IPS-20b (cell line): Measurements from ENCODE around the gene AP3B1.
"Not testable (repeated sequence)": the region's sequence is repeated elsewhere in the genome, so short reads cannot be mapped to it uniquely, and the experiment has no call there.

Experiments
- H3K27ac ChIP-seq: one replicate; pipeline ENCODE4 v1.5.1; 2013; ENCODE audit warnings: low read length
- H3K27me3 ChIP-seq: 2 replicates; pipeline ENCODE4 v1.6.1; 2013; ENCODE audit warnings: mild to moderate bottlenecking, low read length, inconsistent platforms; ENCODE audit not compliant: insufficient read depth
- H3K36me3 ChIP-seq: 2 replicates; pipeline ENCODE4 v1.6.1; 2013; ENCODE audit warnings: low read depth, mild to moderate bottlenecking, inconsistent platforms, low read length, moderate library complexity; ENCODE audit not compliant: insufficient read depth
- H3K4me1 ChIP-seq: 2 replicates; pipeline ENCODE4 v1.6.1; 2013; ENCODE audit warnings: mild to moderate bottlenecking, control low read depth, inconsistent platforms, low read length, moderate library complexity; ENCODE audit not compliant: insufficient read depth
- H3K4me3 ChIP-seq: 2 replicates; pipeline ENCODE4 v1.5.1; 2013; ENCODE audit warnings: mild to moderate bottlenecking, low read length, inconsistent platforms
- H3K9ac ChIP-seq: 2 replicates; pipeline ENCODE4 v1.6.1; 2013; ENCODE audit warnings: low read depth, mild to moderate bottlenecking, inconsistent platforms, low read length, moderate library complexity
- H3K9me3 ChIP-seq: 2 replicates; pipeline ENCODE4 v1.6.1; 2013; ENCODE audit warnings: mild to moderate bottlenecking, low read depth, low read length, inconsistent platforms; ENCODE audit not compliant: insufficient read depth

The AP3B1 gene

GRCh38 chr5:78211052-78211451, 83.4 kb downstream of the AP3B1 start:
- peaks cover 21% of the 10 kb centered on the region for H3K36me3 ChIP-seq

GRCh38 chr5:78204241-78204640, 90.3 kb downstream of the AP3B1 start:
- H3K36me3 ChIP-seq: peaks cover 31% of the 10 kb centered on the region
- H3K4me1 ChIP-seq: no peaks in the 10 kb centered on the region
- no peak overlapping the region for H3K27ac ChIP-seq
- H3K4me3 ChIP-seq: no peak overlapping the region
- H3K27me3 ChIP-seq: no peaks in the 10 kb centered on the region
- no peak overlapping the region for H3K9ac ChIP-seq
- peaks cover 4% of the 10 kb centered on the region; the same call in 1 of the 2 replicates for H3K9me3 ChIP-seq

More at GRCh38 chr5:78211052-78211451, 83.4 kb downstream of the AP3B1 start:
- Histone ChIP-seq H3K27me3 (no peaks in the 10 kb centered on the region), H3K27ac (no peak overlapping the region), H3K9ac (no peak overlapping the region), H3K4me1 (peaks cover 9% of the 10 kb centered on the region; the same call in 1 of the 2 replicates), H3K4me3 (no peak overlapping the region), H3K9me3 (no peaks in the 10 kb centered on the region)

- peaks cover 31% of the 10 kb centered on the region for H3K36me3 ChIP-seq
- H3K4me1 ChIP-seq: no peaks in the 10 kb centered on the region
- H3K9me3 ChIP-seq: peaks cover 4% of the 10 kb centered on the region; the same call in 1 of the 2 replicates
- H3K9ac ChIP-seq: no peak overlapping the region
- H3K4me3 ChIP-seq: no peak overlapping the region
- no peak overlapping the region for H3K27ac ChIP-seq
- H3K27me3 ChIP-seq: no peaks in the 10 kb centered on the region
Measured at GRCh38 chr5:78203815-78204214, 90.7 kb downstream of the AP3B1 start.

- Histone ChIP-seq H3K9ac (no peak overlapping the region), H3K9me3 (peaks cover 3% of the 10 kb centered on the region; the same call in 1 of the 2 replicates), H3K36me3 (no peaks in the 10 kb centered on the region), H3K27ac (no peak overlapping the region), H3K4me1 (no peaks in the 10 kb centered on the region), H3K4me3 (no peak overlapping the region), H3K27me3 (no peaks in the 10 kb centered on the region)
Measured at GRCh38 chr5:78190402-78190801, 104.1 kb downstream of the AP3B1 start.

GRCh38 chr5:78188681-78189080, 105.8 kb downstream of the AP3B1 start:
- not testable (repeated sequence) for H3K4me3 ChIP-seq, H3K36me3 ChIP-seq, H3K9me3 ChIP-seq, H3K9ac ChIP-seq, H3K27ac ChIP-seq, H3K27me3 ChIP-seq, H3K4me1 ChIP-seq

GRCh38 chr5:78187172-78187571, 107.3 kb downstream of the AP3B1 start:
- Histone ChIP-seq H3K27me3 (no peaks in the 10 kb centered on the region), H3K27ac (no peak overlapping the region)

GRCh38 chr5:78182838-78183237, 111.7 kb downstream of the AP3B1 start:
- H3K9ac ChIP-seq: no peak overlapping the region
- H3K36me3 ChIP-seq: peaks cover 5% of the 10 kb centered on the region
- no peak overlapping the region for H3K4me3 ChIP-seq
- no peaks in the 10 kb centered on the region for H3K4me1 ChIP-seq
- H3K27me3 ChIP-seq: no peaks in the 10 kb centered on the region
- H3K9me3 ChIP-seq: no peaks in the 10 kb centered on the region
- H3K27ac ChIP-seq: no peak overlapping the region

More at GRCh38 chr5:78187172-78187571, 107.3 kb downstream of the AP3B1 start:
- Histone ChIP-seq H3K4me3 (no peak overlapping the region), H3K9me3 (peaks cover 3% of the 10 kb centered on the region; the same call in 1 of the 2 replicates), H3K36me3 (no peaks in the 10 kb centered on the region), H3K9ac (no peak overlapping the region), H3K4me1 (no peaks in the 10 kb centered on the region)

GRCh38 chr5:78178356-78178755, 116.1 kb downstream of the AP3B1 start:
- H3K4me1 ChIP-seq: no peaks in the 10 kb centered on the region
- peaks cover 41% of the 10 kb centered on the region for H3K36me3 ChIP-seq
- peaks cover 3% of the 10 kb centered on the region; the same call in 1 of the 2 replicates for H3K9me3 ChIP-seq
- H3K9ac ChIP-seq: no peak overlapping the region
- no peak overlapping the region for H3K4me3 ChIP-seq
- H3K27me3 ChIP-seq: no peaks in the 10 kb centered on the region
- no peak overlapping the region for H3K27ac ChIP-seq

- H3K36me3 ChIP-seq: peaks cover 27% of the 10 kb centered on the region
- H3K9me3 ChIP-seq: not testable (repeated sequence)
Measured at GRCh38 chr5:78170335-78170734, 124.2 kb downstream of the AP3B1 start.

GRCh38 chr5:78162253-78162862, 132.1 kb downstream of the AP3B1 start:
- Histone ChIP-seq H3K9me3 (no peaks in the 10 kb centered on the region; the same call in 1 of the 2 replicates), H3K36me3 (peaks cover 13% of the 10 kb centered on the region), H3K9ac (no peak overlapping the region), H3K27me3 (no peaks in the 10 kb centered on the region), H3K4me1 (no peaks in the 10 kb centered on the region), H3K27ac (no peak overlapping the region), H3K4me3 (no peak overlapping the region)

More at GRCh38 chr5:78170335-78170734, 124.2 kb downstream of the AP3B1 start:
- H3K27ac ChIP-seq, H3K9ac ChIP-seq, H3K27me3 ChIP-seq, H3K4me3 ChIP-seq, H3K4me1 ChIP-seq: not testable (repeated sequence)

GRCh38 chr5:78157001-78157400, 137.5 kb downstream of the AP3B1 start:
- Histone ChIP-seq H3K4me3 (no peak overlapping the region), H3K9ac (no peak overlapping the region), H3K27me3 (no peaks in the 10 kb centered on the region), H3K36me3 (peaks cover 51% of the 10 kb centered on the region), H3K27ac (no peak overlapping the region), H3K4me1 (no peaks in the 10 kb centered on the region), H3K9me3 (no peaks in the 10 kb centered on the region)

GRCh38 chr5:78151594-78152271, 142.8 kb downstream of the AP3B1 start:
- peaks cover 37% of the 10 kb centered on the region for H3K36me3 ChIP-seq
- no peaks in the 10 kb centered on the region for H3K27me3 ChIP-seq
- no peak overlapping the region for H3K27ac ChIP-seq
- H3K4me1 ChIP-seq: no peaks in the 10 kb centered on the region
- no peaks in the 10 kb centered on the region for H3K9me3 ChIP-seq
- H3K4me3 ChIP-seq: no peak overlapping the region
- H3K9ac ChIP-seq: no peak overlapping the region
